Stimulated activated CD8-positive, alpha-beta memory T cell treated with anti-CD3 and anti-CD28 coated beads, Interleukin-7, amount 100 ng/mL, for 24 hours (primary cell): ENCODE measurements around the gene MSL1.
A peak's percentile ranks its signal among the peaks of the same experiment; 100 is the strongest.

Experiments
- DNase-seq: peaks from one replicate; pipeline ENCODE4 v3.0.0-alpha.2; 2020; ENCODE audit warnings: low read depth

Gene MSL1

GRCh38 chr17:40091691-40092397 is 29.9 kb upstream of the MSL1 start:
- no peak for DNase-seq

GRCh38 chr17:40092581-40092980 is 29.2 kb upstream of the MSL1 start:
- no peak for DNase-seq

- DNase-seq, result no peak
Observed at GRCh38 chr17:40093005-40093579, 28.7 kb upstream of the MSL1 start.

- DNase-seq, result no peak
Observed at GRCh38 chr17:40093580-40094201, 28.1 kb upstream of the MSL1 start.

- DNase-seq, result no peak
Observed at GRCh38 chr17:40094874-40095273, 26.9 kb upstream of the MSL1 start.

GRCh38 chr17:40095351-40095943 is 26.3 kb upstream of the MSL1 start:
- DNase-seq, result no peak

GRCh38 chr17:40095944-40096791 is 25.6 kb upstream of the MSL1 start:
- DNase-seq, result peak; percentile 59

GRCh38 chr17:40097087-40097486 is 24.7 kb upstream of the MSL1 start:
- DNase-seq, result no peak

GRCh38 chr17:40097931-40098845 is 23.6 kb upstream of the MSL1 start:
- no peak for DNase-seq

- DNase-seq, result peak; percentile 98
Observed at GRCh38 chr17:40098846-40099618, 22.7 kb upstream of the MSL1 start.

GRCh38 chr17:40099619-40100418 is 22.0 kb upstream of the MSL1 start:
- no peak for DNase-seq

GRCh38 chr17:40100419-40100668 is 21.4 kb upstream of the MSL1 start, which contains the start of gene NR1D1:
NR1D1 (minus strand) TSS chr17:40100589; CDS start chr17:40100094, 495 bp downstream.
- no peak for DNase-seq

GRCh38 chr17:40100669-40101366 is 21.0 kb upstream of the MSL1 start:
- peak; percentile 71 for DNase-seq

GRCh38 chr17:40101367-40102210 is 20.2 kb upstream of the MSL1 start:
- DNase-seq, result no peak

GRCh38 chr17:40103071-40103661 is 18.6 kb upstream of the MSL1 start:
- DNase-seq, result no peak

- no peak for DNase-seq
Observed at GRCh38 chr17:40103688-40104087, 18.1 kb upstream of the MSL1 start.

GRCh38 chr17:40104594-40105486 is 16.9 kb upstream of the MSL1 start:
- no peak for DNase-seq
